EH (cell line): ENCODE measurements around the gene KRT4.

Experiments used
- DNase-seq: peaks from one replicate; pipeline ENCODE4 v3.0.0-alpha.2; 2015; ENCODE audit warnings: low read depth

Gene KRT4

GRCh38 chr12:52821826-52822660 lies 8.1 kb upstream of the KRT4 start:
- peak; percentile 53 for DNase-seq

- DNase-seq: no peak
Measured at GRCh38 chr12:52821071-52821730, 7.3 kb upstream of the KRT4 start.

GRCh38 chr12:52820521-52820920 lies 6.6 kb upstream of the KRT4 start:
- DNase-seq: no peak

GRCh38 chr12:52819731-52820510 lies 6.0 kb upstream of the KRT4 start:
- DNase-seq: no peak

GRCh38 chr12:52818887-52819420 lies 5.0 kb upstream of the KRT4 start:
- no peak for DNase-seq

- no peak for DNase-seq
Measured at GRCh38 chr12:52818388-52818787, 4.5 kb upstream of the KRT4 start.

GRCh38 chr12:52817699-52818238 lies 3.9 kb upstream of the KRT4 start:
- DNase-seq: no peak

- DNase-seq: no peak
Measured at GRCh38 chr12:52817003-52817698, 3.2 kb upstream of the KRT4 start.

- DNase-seq: no peak
Measured at GRCh38 chr12:52815676-52816588, 2.0 kb upstream of the KRT4 start.

- DNase-seq: no peak
Measured at GRCh38 chr12:52815161-52815560, 1.2 kb upstream of the KRT4 start.

- DNase-seq: no peak
Measured at GRCh38 chr12:52814710-52815155, 817 bp upstream of the KRT4 start.

- DNase-seq: no peak
Measured at GRCh38 chr12:52813203-52813819, 605 bp downstream of the KRT4 start.

GRCh38 chr12:52812749-52813148 lies 1.2 kb downstream of the KRT4 start:
- no peak for DNase-seq

GRCh38 chr12:52812073-52812400 lies 1.9 kb downstream of the KRT4 start:
- no peak for DNase-seq

GRCh38 chr12:52811191-52812072 lies 2.5 kb downstream of the KRT4 start:
- no peak for DNase-seq

- DNase-seq: no peak
Measured at GRCh38 chr12:52810554-52810953, 3.4 kb downstream of the KRT4 start.

- DNase-seq: no peak
Measured at GRCh38 chr12:52809166-52809565, 4.8 kb downstream of the KRT4 start.

GRCh38 chr12:52808573-52809160 lies 5.2 kb downstream of the KRT4 start:
- no peak for DNase-seq
